Mammary epithelial cell (primary cell): ENCODE measurements around the gene MEF2C.

Source experiments
- EZH2 ChIP-seq: IDR thresholded peaks from 2 replicates; pipeline ENCODE4 v1.6.1; 2012; ENCODE audit warnings: low read length, inconsistent platforms, borderline replicate concordance
- TF ChIP-seq, protein P1 (sequence below), 2 donors: IDR thresholded peaks in 1 of 2; conservative IDR thresholded peaks in 1 of 2; 2 replicates each; pipeline ENCODE4 v1.5.1; 2011 to 2012; ENCODE audit warnings: inconsistent platforms in 2 of 2, low read length in 2 of 2, mild to moderate bottlenecking in 2 of 2, control low read depth in 1 of 2, low read depth in 1 of 2; ENCODE audit not compliant: insufficient read depth in 1 of 2; ENCODE audit errors: extremely low read depth in 1 of 2

GRCh38 chr5:88826646-88827585 lies 56.1 kb downstream of the MEF2C start:
- TF ChIP-seq, protein P1, sequence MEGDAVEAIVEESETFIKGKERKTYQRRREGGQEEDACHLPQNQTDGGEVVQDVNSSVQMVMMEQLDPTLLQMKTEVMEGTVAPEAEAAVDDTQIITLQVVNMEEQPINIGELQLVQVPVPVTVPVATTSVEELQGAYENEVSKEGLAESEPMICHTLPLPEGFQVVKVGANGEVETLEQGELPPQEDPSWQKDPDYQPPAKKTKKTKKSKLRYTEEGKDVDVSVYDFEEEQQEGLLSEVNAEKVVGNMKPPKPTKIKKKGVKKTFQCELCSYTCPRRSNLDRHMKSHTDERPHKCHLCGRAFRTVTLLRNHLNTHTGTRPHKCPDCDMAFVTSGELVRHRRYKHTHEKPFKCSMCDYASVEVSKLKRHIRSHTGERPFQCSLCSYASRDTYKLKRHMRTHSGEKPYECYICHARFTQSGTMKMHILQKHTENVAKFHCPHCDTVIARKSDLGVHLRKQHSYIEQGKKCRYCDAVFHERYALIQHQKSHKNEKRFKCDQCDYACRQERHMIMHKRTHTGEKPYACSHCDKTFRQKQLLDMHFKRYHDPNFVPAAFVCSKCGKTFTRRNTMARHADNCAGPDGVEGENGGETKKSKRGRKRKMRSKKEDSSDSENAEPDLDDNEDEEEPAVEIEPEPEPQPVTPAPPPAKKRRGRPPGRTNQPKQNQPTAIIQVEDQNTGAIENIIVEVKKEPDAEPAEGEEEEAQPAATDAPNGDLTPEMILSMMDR (conservative IDR thresholded peaks at IDR 0.05 in 1 of 2, IDR thresholded peaks at IDR 0.05 in 1 of 2; ENCODE audit: extremely low read depth in 1 of 2, insufficient read depth in 1 of 2, low read depth in 1 of 2, low read length in 2 of 2): no peak
- TF ChIP-seq EZH2: no peak
